Measurements from ENCODE around the gene LHX4. TPM values are rescaled to one million over a fixed set of nuclear protein-coding genes. Genes with fewer than 3 reads are reported as not detected.

Gene LHX4
- total RNA-seq, 1 donor from 2014 or later, result not detected

- intact Hi-C loops (cut with micrococcal nuclease), result no loop called here
These were observed 38.6 kb downstream of the LHX4 start for GRCh38 chr1:180268556-180269075.

GRCh38 chr1:180269645-180270529, 39.8 kb downstream of the LHX4 start:
- intact Hi-C loops (cut with micrococcal nuclease), result no loop called here

DNA sequence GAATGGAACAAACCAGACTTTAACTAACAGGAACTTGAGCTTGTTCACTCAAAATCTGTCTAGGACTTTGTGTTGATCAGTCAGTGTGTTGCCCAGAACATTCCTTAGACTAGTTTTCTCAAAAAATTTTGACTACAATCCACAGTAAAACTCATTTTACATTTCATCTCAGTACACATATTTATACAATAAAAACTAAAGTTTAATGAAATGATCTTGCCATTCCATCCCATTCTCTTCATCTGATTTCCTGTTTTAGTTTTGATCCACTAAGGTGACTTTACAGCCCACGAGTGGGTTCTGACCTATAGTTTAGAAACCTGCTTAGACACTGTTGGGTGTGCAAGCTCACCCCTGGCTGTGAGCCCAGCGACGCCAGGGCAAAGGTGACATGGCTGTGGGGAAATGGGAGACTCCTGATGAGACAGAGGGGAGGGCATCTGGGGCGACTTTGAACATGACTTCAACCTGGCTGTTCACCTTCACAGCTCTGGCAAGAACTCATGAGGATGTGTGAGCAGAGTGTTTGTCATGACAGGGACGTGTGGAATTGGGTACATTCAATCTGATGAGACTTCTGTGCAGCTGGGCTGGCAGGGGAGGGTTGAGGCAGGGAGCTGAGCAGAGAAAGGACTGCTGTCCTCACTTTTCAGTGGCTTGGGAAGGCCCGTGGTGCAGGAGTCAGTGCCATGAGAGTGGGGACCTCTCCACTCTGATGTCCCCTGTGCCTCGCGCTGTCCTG, 40.6 kb downstream of the LHX4 start:
- intact Hi-C loops (cut with micrococcal nuclease), result no loop called here

GRCh38 chr1:180271272-180272255, 41.5 kb downstream of the LHX4 start:
- intact Hi-C loops (cut with micrococcal nuclease), result no loop called here

GRCh38 chr1:180272395-180272794, 42.3 kb downstream of the LHX4 start:
- intact Hi-C loops (cut with micrococcal nuclease), result no loop called here

- intact Hi-C loops (cut with micrococcal nuclease), result no loop called here
These were observed 43.0 kb downstream of the LHX4 start for GRCh38 chr1:180273066-180273465.

DNA sequence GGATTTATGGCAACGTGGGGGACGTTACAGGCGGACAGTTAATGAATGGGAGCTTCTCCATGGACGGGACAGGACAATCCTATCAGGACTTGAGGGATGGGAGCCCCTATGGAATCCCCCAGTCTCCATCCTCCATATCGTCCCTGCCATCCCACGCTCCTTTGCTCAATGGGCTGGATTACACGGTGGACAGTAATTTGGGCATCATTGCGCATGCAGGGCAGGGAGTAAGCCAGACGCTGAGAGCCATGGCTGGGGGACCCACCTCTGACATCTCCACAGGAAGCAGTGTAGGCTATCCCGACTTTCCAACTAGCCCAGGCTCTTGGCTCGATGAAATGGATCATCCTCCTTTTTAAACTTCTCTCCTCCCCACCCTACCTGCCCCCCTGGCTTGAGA, 44.2 kb downstream of the LHX4 start:
- intact Hi-C loops (cut with micrococcal nuclease), result no loop called here

GRCh38 chr1:180275726-180276125, 45.7 kb downstream of the LHX4 start:
- intact Hi-C loops (cut with micrococcal nuclease), result no loop called here

GRCh38 chr1:180277476-180278193, 47.6 kb downstream of the LHX4 start:
- intact Hi-C loops (cut with micrococcal nuclease), result no loop called here

DNA sequence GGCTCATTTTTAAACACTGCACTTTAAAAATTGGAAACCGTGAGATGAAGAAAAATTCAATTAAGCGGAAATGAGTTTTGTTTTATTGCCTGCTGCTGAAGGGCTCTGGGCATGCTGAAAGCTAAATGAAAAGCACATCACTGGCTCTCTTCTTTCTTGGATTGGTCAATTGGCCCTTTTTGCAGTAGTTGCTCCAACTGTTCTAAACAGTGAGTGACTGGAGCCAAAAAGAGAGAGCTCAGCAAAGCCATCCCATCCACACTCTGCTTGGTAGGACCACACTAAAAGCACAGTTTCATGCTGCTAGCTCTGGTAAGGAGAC, 48.1 kb downstream of the LHX4 start:
- intact Hi-C loops (cut with micrococcal nuclease), result no loop called here

GRCh38 chr1:180278596-180279395, 48.7 kb downstream of the LHX4 start:
- intact Hi-C loops (cut with micrococcal nuclease), result no loop called here

DNA sequence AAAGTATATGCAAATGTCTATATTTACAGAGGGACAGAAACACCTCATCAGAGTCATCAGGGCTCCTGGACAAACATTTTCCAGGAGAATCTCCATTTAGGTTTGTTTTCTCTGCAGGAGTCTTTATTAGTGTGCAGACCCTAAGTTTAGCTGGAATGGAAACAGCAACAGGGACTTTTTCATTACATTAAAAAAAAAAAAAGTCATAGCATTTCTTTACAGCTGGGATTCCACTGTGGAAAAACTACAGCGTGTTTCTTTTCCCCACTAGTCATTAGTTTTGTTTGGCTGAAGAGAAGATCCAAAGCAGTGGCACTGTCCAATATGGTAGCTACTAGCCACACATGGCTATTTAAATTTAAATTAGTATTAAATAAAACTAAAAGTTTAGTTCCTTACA, 49.6 kb downstream of the LHX4 start:
- intact Hi-C loops (cut with micrococcal nuclease), result no loop called here

DNA sequence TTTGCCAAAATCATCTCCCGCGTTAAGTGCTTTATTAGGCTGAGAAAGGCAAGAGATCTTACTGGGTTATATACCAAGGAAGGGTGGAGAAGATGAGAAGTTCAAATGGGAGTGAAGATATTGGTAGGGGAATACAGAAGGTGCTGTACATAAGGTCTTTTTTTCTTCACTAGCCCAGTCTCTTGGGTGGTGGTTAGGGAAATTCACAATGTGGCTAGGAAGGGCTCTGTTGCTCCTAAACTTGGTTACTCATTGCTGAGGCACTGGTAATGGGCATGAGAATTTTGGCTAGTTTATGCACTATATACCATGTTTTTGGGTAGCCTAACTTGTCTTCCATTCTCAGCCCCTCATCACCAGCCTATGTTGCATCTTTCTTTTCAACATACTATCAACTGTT, 50.6 kb downstream of the LHX4 start:
- intact Hi-C loops (cut with micrococcal nuclease), result no loop called here

- intact Hi-C loops (cut with micrococcal nuclease), result no loop called here
These were observed 51.4 kb downstream of the LHX4 start for GRCh38 chr1:180281490-180281889.

DNA sequence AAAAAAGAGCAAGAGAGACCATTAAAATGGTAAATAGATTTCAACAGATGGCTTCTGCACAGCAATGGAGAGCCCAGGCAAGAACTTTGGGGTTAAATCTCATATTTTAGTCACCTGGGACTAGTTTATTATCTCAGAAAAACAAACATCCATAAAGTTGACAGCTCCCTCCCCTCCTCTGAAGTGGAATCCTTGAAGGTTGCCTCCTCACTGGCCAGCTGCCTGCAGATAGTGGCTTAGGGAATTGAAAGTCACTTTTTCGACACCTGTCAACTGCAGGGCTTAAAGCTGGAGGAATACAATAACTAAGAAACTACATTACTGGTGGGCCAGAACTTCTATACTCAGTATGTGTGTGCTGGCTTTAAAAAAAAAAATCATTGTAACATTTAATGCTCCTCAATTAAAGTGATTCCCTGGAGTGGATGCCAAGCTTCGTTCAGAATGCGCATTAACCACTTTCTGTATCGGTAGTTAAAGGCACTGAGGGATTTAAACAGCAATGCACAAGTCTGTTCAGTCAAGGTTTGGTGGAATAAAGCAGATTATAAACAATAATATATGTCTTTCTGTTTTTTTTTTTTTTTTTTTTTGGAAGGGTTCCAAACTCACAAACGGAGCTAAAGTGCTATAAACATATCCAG, 52.5 kb downstream of the LHX4 start:
- intact Hi-C loops (cut with micrococcal nuclease), result no loop called here

GRCh38 chr1:180283098-180283497, 53.0 kb downstream of the LHX4 start:
- intact Hi-C loops (cut with micrococcal nuclease), result no loop called here

DNA sequence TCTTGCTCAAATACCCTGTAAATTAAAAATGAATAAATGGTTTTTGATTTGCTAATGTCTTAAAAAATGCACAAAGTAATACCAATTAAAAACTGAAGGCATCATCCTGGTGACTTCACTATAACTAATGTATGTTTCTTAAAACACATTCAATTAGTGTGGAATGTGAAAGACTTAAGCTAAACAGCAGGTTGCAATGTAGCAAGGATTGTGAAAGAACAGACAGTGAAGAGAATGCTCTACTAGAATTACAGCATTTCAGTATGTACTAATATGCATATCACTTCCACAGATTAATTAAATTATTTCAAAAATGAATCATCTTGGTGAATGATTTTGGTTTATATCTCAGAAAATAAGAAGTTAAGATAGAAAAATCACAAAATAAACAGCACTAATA, 56.4 kb downstream of the LHX4 start:
- intact Hi-C loops (cut with micrococcal nuclease), result no loop called here

GRCh38 chr1:180287988-180288705, 58.1 kb downstream of the LHX4 start:
- intact Hi-C loops (cut with micrococcal nuclease), result no loop called here

- intact Hi-C loops (cut with micrococcal nuclease), result no loop called here
These were observed 58.9 kb downstream of the LHX4 start for GRCh38 chr1:180288940-180289339.
